Right lung (tissue), 5 donors: ENCODE data around the gene MCTP2. TPM values are rescaled to one million over a fixed set of nuclear protein-coding genes. Genes with fewer than 3 reads are reported as not detected.

Experiments
- DNase-seq, 2 donors: peaks; one replicate each; pipeline ENCODE4 v3.0.0-alpha.2; 2013
- polyA plus RNA-seq, 5 donors: library from polyadenylated mRNA; unstranded; fragments of 120-200 nt; gene quantifications; one replicate each; pipeline versions ENCODE4 v1.2.1 to v1.2.3, GENCODE V29; 2013; ENCODE audit warnings: inconsistent platforms in 1 of 5, low replicate concordance in 1 of 5; ENCODE audit not compliant: insufficient read length in 5 of 5, insufficient read depth in 1 of 5

Gene MCTP2
- polyA plus RNA-seq, 5 donors: 27.9 to 43.8 (median 36.2) TPM

- DNase-seq: no peak
These were observed 156.6 kb downstream of the MCTP2 start for GRCh38 chr15:94387849-94388441.

GRCh38 chr15:94395640-94396039, 164.3 kb downstream of the MCTP2 start:
- no peak for DNase-seq

- peak; percentile 82 to 85 for DNase-seq
These were observed 166.0 kb downstream of the MCTP2 start for GRCh38 chr15:94397337-94397736.

- no peak for DNase-seq
These were observed 166.6 kb downstream of the MCTP2 start for GRCh38 chr15:94398001-94398400.

GRCh38 chr15:94400526-94401298, 169.4 kb downstream of the MCTP2 start:
- DNase-seq: no peak

GRCh38 chr15:94403331-94403730, 172.0 kb downstream of the MCTP2 start:
- no peak for DNase-seq

- no peak for DNase-seq
These were observed 173.4 kb downstream of the MCTP2 start for GRCh38 chr15:94404733-94405283.

GRCh38 chr15:94411285-94411684, 179.9 kb downstream of the MCTP2 start:
- no peak for DNase-seq

- peak; percentile 69 to 70 for DNase-seq
These were observed 180.5 kb downstream of the MCTP2 start for GRCh38 chr15:94411846-94412245.

- no peak for DNase-seq
These were observed 181.8 kb downstream of the MCTP2 start for GRCh38 chr15:94412979-94413746.

GRCh38 chr15:94414916-94415315, 183.6 kb downstream of the MCTP2 start:
- DNase-seq: no peak

- no peak for DNase-seq
These were observed 184.9 kb downstream of the MCTP2 start for GRCh38 chr15:94416267-94416666.

GRCh38 chr15:94416820-94417219, 185.5 kb downstream of the MCTP2 start:
- DNase-seq: no peak

- DNase-seq: no peak
These were observed 186.3 kb downstream of the MCTP2 start for GRCh38 chr15:94417501-94418293.

- DNase-seq: no peak
These were observed 190.3 kb downstream of the MCTP2 start for GRCh38 chr15:94421706-94422105.

- no peak for DNase-seq
These were observed 200.9 kb downstream of the MCTP2 start for GRCh38 chr15:94432279-94432678.

- DNase-seq: no peak
These were observed 207.8 kb downstream of the MCTP2 start for GRCh38 chr15:94439158-94439557.

- DNase-seq: no peak
These were observed 210.4 kb downstream of the MCTP2 start for GRCh38 chr15:94441760-94442159.

- DNase-seq: no peak
These were observed 211.1 kb downstream of the MCTP2 start for GRCh38 chr15:94442480-94442879.

GRCh38 chr15:94443186-94443585, 211.8 kb downstream of the MCTP2 start:
- DNase-seq: no peak

GRCh38 chr15:94445566-94446160, 214.3 kb downstream of the MCTP2 start:
- DNase-seq: no peak
